ENCODE measurements around the gene LRMDA.

Gene LRMDA

GRCh38 chr10:75707080-75707840 is 275.8 kb downstream of the LRMDA start:
- TF ChIP-seq, protein P1, sequence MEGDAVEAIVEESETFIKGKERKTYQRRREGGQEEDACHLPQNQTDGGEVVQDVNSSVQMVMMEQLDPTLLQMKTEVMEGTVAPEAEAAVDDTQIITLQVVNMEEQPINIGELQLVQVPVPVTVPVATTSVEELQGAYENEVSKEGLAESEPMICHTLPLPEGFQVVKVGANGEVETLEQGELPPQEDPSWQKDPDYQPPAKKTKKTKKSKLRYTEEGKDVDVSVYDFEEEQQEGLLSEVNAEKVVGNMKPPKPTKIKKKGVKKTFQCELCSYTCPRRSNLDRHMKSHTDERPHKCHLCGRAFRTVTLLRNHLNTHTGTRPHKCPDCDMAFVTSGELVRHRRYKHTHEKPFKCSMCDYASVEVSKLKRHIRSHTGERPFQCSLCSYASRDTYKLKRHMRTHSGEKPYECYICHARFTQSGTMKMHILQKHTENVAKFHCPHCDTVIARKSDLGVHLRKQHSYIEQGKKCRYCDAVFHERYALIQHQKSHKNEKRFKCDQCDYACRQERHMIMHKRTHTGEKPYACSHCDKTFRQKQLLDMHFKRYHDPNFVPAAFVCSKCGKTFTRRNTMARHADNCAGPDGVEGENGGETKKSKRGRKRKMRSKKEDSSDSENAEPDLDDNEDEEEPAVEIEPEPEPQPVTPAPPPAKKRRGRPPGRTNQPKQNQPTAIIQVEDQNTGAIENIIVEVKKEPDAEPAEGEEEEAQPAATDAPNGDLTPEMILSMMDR (IDR thresholded peaks at IDR 0.05; ENCODE audit: control insufficient read depth, extremely low read depth, insufficient read depth), result no peak
- DNase-seq (ENCODE audit: low read depth), result no peak
- H3K4me3 ChIP-seq (ENCODE audit: low read depth, low read length), result no peak overlapping the region

DNA sequence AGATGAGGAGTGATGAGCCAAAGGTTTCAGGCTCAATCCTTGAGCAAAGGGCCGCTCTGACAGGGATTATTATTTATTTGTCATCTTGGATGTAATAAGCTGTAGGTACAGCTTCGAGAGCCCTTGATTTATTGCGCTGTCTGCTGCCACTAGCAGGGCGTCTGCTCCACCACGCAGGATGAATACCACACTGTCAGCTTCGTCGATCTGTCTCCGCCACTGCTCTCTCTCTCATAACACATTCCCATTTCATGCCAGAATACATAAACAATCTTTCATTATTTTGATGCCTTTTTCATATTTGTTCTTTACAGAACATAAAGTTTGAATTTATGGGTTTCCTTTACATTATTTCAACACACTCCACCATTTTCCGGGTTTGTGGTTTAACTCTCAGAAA is 276.6 kb downstream of the LRMDA start:
- no peak overlapping the region for H3K4me3 ChIP-seq (ENCODE audit: low read depth, low read length)
- no peak for DNase-seq (ENCODE audit: low read depth)
- TF ChIP-seq, protein P1 (IDR thresholded peaks at IDR 0.05; ENCODE audit: control insufficient read depth, extremely low read depth, insufficient read depth), result no peak

DNA sequence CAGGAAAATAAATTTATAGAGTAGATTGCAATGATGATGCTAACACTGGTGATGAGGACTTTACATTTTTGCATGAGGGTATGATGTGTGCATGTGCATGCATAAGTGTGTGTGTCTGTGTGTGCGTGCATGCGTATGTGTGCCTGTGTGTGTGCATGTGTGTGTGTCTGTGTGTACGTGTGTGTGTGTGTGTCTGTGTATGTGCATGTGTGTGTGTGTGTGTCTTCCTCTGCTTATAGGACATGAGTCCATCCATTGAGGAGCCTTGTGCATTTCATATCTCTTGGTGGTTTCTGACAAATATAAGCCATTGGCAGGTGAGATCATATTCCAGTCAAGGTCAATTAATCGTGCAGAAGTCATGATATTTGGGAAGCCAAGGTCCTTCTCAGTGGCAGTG is 277.8 kb downstream of the LRMDA start:
- H3K4me3 ChIP-seq (ENCODE audit: low read depth, low read length), result no peak overlapping the region
- DNase-seq (ENCODE audit: low read depth), result no peak
- TF ChIP-seq, protein P1 (IDR thresholded peaks at IDR 0.05; ENCODE audit: control insufficient read depth, extremely low read depth, insufficient read depth), result no peak

GRCh38 chr10:75709811-75710210 is 278.4 kb downstream of the LRMDA start:
- no peak overlapping the region for H3K4me3 ChIP-seq (ENCODE audit: low read depth, low read length)
- TF ChIP-seq, protein P1 (IDR thresholded peaks at IDR 0.05; ENCODE audit: control insufficient read depth, extremely low read depth, insufficient read depth), result no peak
- no peak for DNase-seq (ENCODE audit: low read depth)

DNA sequence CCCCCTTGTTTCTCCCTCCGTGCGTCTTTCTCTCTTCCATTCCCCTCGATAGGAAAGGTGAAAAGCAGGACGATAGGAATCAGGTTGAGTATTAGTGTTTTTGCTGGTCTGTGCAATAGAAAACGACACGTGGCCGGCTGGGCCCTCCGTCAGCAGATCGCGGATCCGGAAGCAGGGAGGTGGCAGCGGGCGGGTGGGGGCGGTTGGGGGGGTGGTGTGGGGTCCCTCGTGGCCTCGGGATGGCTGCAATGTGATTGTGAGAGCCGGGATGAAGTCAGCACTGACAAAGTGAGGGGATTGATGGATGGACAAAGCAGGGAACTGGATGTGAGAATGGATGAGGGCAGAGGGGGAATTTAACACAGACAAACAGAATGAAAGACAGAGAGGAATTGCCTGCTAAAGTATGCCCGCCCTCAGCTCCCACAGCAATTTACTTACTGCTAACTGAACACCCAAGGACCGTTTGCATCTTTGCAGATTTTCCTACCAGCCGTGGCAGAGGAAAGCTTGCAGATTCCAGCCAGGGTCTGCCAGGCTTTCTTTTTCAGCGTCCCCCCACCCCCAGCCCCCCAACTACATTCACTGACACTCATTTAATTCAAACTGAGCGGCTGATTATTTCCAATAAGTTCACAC is 280.9 kb downstream of the LRMDA start:
- TF ChIP-seq, protein P1 (IDR thresholded peaks at IDR 0.05; ENCODE audit: control insufficient read depth, extremely low read depth, insufficient read depth), result no peak
- no peak for DNase-seq (ENCODE audit: low read depth)
- no peak overlapping the region for H3K4me3 ChIP-seq (ENCODE audit: low read depth, low read length)

- no peak overlapping the region for H3K4me3 ChIP-seq (ENCODE audit: low read depth, low read length)
- no peak for DNase-seq (ENCODE audit: low read depth)
- TF ChIP-seq, protein P1 (IDR thresholded peaks at IDR 0.05; ENCODE audit: control insufficient read depth, extremely low read depth, insufficient read depth), result no peak
Observed at GRCh38 chr10:75716506-75716905, 285.1 kb downstream of the LRMDA start.

All from LNCaP clone FGC (cell line).